Tibial nerve (tissue), 4 donors: ENCODE results near the gene CHRNG. TPM values are rescaled to one million over a fixed set of nuclear protein-coding genes. Genes with fewer than 3 reads are reported as not detected.

ENCODE experiments used
- DNase-seq, 2 donors: peaks; one replicate each; pipeline ENCODE4 v3.0.0-alpha.2; 2019; ENCODE audit warnings: low spot score in 2 of 2
- H3K27ac ChIP-seq, 4 donors: fragments of 200-600 bp; sonication (generic) in 3 of 4; one replicate each; pipeline ENCODE4 v1.5.1; 2017 to 2019; ENCODE audit warnings: mild to moderate bottlenecking in 1 of 4
- H3K27me3 ChIP-seq, 2 donors: fragments of 200-600 bp; sonication (generic) in 1 of 2; one replicate each; pipeline versions ENCODE4 v1.5.1 to v1.6.0; 2017 to 2019
- H3K36me3 ChIP-seq, 3 donors: fragments of 200-600 bp; sonication (generic); one replicate each; pipeline ENCODE4 v1.5.1; 2018 to 2019
- H3K4me1 ChIP-seq, 4 donors: fragments of 200-600 bp; sonication (generic) in 3 of 4; one replicate each; pipeline ENCODE4 v1.5.1; 2017 to 2019
- H3K4me3 ChIP-seq, 4 donors: fragments of 200-600 bp; sonication (generic) in 3 of 4; one replicate each; pipeline ENCODE4 v1.5.1; 2017 to 2019; ENCODE audit warnings: mild to moderate bottlenecking in 1 of 4, moderate library complexity in 1 of 4
- H3K9me3 ChIP-seq, 4 donors: fragments of 200-600 bp; sonication (generic) in 3 of 4; one replicate each; pipeline ENCODE4 v1.5.1; 2017 to 2019
- CTCF ChIP-seq, 5 experiments: fragments of 200-600 bp in 3 of 5; fragments of 450-650 bp in 2 of 5; sonication (generic) in 3 of 5; IDR thresholded peaks; one replicate each; pipeline ENCODE4 v1.5.1; 2016 to 2019; ENCODE audit warnings: antibody characterized with exemption in 5 of 5, mild to moderate bottlenecking in 3 of 5, moderate library complexity in 2 of 5
- EP300 ChIP-seq, 2 donors: sonication (generic); formaldehyde crosslinking; IDR thresholded peaks; one replicate each; pipeline ENCODE4 v1.6.1; 2017; ENCODE audit warnings: antibody characterized with exemption in 2 of 2, mild to moderate bottlenecking in 1 of 2
- POLR2A ChIP-seq, 2 donors: fragments of 450-650 bp; IDR thresholded peaks; one replicate each; pipeline ENCODE4 v1.6.1; 2017; ENCODE audit warnings: antibody characterized with exemption in 2 of 2, mild to moderate bottlenecking in 2 of 2, moderate library complexity in 2 of 2
- WGBS, 2 donors: methylation state at CpG; one replicate each; pipeline ENCODE4 v1.1.5; 2018; 5-methylcytosine and 5-hydroxymethylcytosine counted together
- total RNA-seq, 4 donors: library from RNA; depleted of rRNA; stranded (reverse); fragments of >200 nt; gene quantifications; one replicate each; pipeline ENCODE4 v1.1.0, GENCODE V29; 2016

CHRNG gene
- total RNA-seq, 4 donors from 2014 or later: not detected

- 72 to 82% methylated on average over 6 to 7 of the region's 7 CpGs for WGBS, 2 donors
- no peak for DNase-seq
- TF ChIP-seq EP300 (IDR thresholded peaks at IDR 0.05) (no peak), CTCF (IDR thresholded peaks at IDR 0.05) (no peak), POLR2A (IDR thresholded peaks at IDR 0.05) (no peak)
Measured at GRCh38 chr2:232508251-232508650, 31.2 kb upstream of the CHRNG start.

DNA sequence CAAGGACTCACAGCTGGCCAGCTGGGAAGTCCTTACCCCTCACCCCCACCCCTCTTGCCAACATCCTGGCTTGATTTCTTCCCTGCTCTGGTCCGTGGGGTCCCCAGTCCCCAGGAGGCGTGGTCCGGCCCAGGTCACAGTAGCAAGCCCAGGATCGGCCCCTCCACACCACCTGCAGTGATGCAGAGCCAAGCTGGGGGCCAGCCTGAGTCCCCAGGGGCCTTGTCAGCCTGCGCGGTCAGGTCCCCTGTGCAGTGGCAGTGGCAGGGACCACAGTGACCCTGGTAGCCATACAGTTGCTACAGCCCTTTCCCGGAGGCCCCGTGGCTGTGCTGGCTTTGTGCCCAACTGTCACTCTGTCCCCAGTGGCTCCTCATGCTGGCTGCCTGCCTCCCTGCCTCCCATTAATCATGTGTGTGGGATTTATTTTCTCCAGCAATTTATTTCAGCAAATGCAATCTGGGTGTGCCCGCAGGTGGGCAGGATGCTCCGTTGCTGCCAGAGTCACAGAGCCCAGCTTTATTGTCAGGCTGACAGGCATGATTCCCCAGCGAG, 28.1 kb upstream of the CHRNG start:
- Histone ChIP-seq H3K4me3 (no peak overlapping the region), H3K9me3 (no peaks in the 10 kb centered on the region), H3K27me3 (peaks cover 0 to 9% of the 10 kb centered on the region in 2 donors), H3K4me1 (no peaks in the 10 kb centered on the region), H3K27ac (no peak overlapping the region), H3K36me3 (no peaks in the 10 kb centered on the region)
- no peak for DNase-seq
- TF ChIP-seq CTCF (IDR thresholded peaks at IDR 0.05) (no peak), POLR2A (IDR thresholded peaks at IDR 0.05) (no peak), EP300 (IDR thresholded peaks at IDR 0.05) (no peak)
- 36 to 46% methylated on average over 9 of the region's 11 CpGs for WGBS, 2 donors

More at GRCh38 chr2:232508251-232508650, 31.2 kb upstream of the CHRNG start:
- Histone ChIP-seq H3K4me3 (no peak overlapping the region), H3K27me3 (peaks cover 0 to 38% of the 10 kb centered on the region in 2 donors), H3K27ac (no peak overlapping the region), H3K36me3 (no peaks in the 10 kb centered on the region), H3K9me3 (no peaks in the 10 kb centered on the region), H3K4me1 (peaks cover 0 to 6% (median under 1%) of the 10 kb centered on the region in 4 donors)

GRCh38 chr2:232512602-232513001, 26.9 kb upstream of the CHRNG start:
- Histone ChIP-seq H3K9me3 (no peaks in the 10 kb centered on the region), H3K4me1 (no peaks in the 10 kb centered on the region), H3K4me3 (no peak overlapping the region), H3K27ac (no peak overlapping the region), H3K36me3 (no peaks in the 10 kb centered on the region), H3K27me3 (peaks cover 0 to 5% of the 10 kb centered on the region in 2 donors)
- DNase-seq: no peak
- WGBS, 2 donors: 64 to 72% methylated on average over 10 of the region's 10 CpGs
- no peak for TF ChIP-seq POLR2A (IDR thresholded peaks at IDR 0.05)
- no peak for TF ChIP-seq CTCF (IDR thresholded peaks at IDR 0.05)
- no peak for TF ChIP-seq EP300 (IDR thresholded peaks at IDR 0.05)

GRCh38 chr2:232513353-232513752, 26.1 kb upstream of the CHRNG start:
- Histone ChIP-seq H3K4me3 (no peak overlapping the region), H3K9me3 (no peaks in the 10 kb centered on the region), H3K4me1 (no peaks in the 10 kb centered on the region), H3K27me3 (peaks cover 0 to 5% of the 10 kb centered on the region in 2 donors), H3K36me3 (no peaks in the 10 kb centered on the region), H3K27ac (no peak overlapping the region)
- TF ChIP-seq POLR2A (IDR thresholded peaks at IDR 0.05) (no peak), EP300 (IDR thresholded peaks at IDR 0.05) (no peak), CTCF (IDR thresholded peaks at IDR 0.05) (no peak)
- 83 to 84% methylated on average over 5 of the region's 5 CpGs for WGBS, 2 donors
- no peak for DNase-seq

DNA sequence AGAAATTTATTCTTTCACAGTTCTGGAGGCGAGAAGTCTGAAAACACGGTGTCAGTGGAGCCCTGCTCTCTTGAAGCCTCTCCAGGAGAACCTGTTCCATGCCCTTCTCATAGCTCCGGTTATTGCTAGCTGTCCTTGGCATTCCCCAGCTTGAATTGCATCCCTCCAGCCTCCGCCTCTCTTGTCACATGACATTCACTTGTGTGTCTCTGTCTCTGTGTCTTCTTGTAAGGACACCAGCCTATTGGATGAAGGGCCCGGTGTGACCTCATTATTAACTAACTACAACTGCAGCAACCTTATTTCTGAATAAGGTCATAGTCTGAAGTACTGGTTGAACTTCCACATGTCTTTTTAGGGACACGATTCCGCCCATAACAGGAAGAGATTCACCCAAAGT, 23.9 kb upstream of the CHRNG start:
- TF ChIP-seq CTCF (IDR thresholded peaks at IDR 0.05) (no peak), POLR2A (IDR thresholded peaks at IDR 0.05) (no peak), EP300 (IDR thresholded peaks at IDR 0.05) (no peak)
- H3K9me3 ChIP-seq: no peaks in the 10 kb centered on the region
- H3K4me1 ChIP-seq: no peaks in the 10 kb centered on the region
- 90 to 91% methylated on average over 7 of the region's 7 CpGs for WGBS, 2 donors
- no peak for DNase-seq
- peaks cover 0 to 18% of the 10 kb centered on the region in 2 donors for H3K27me3 ChIP-seq
- no peak overlapping the region for H3K4me3 ChIP-seq
- no peak overlapping the region for H3K27ac ChIP-seq
- H3K36me3 ChIP-seq: no peaks in the 10 kb centered on the region
